Skin epidermis (tissue), 12 donors: Measurements from ENCODE around the gene GSTA2.
A peak's percentile ranks its signal among the peaks of the same experiment; 100 is the strongest.
"Not testable (repeated sequence)": the region's sequence is repeated elsewhere in the genome, so short reads cannot be mapped to it uniquely, and the experiment has no call there.

ENCODE experiments used
- H3K27ac ChIP-seq, 21 experiments: fragments of 200-600 bp; sonication (generic) in 11 of 21; one replicate each; pipeline ENCODE4 v1.5.0; 2020; ENCODE audit warnings: mild to moderate bottlenecking in 3 of 21, inconsistent platforms in 2 of 21, moderate library complexity in 2 of 21
- H3K4me3 ChIP-seq, 7 experiments: fragments of 200-600 bp; sonication (generic) in 2 of 7; one replicate each; pipeline ENCODE4 v1.5.0; 2020; ENCODE audit warnings: inconsistent platforms in 2 of 7, mild to moderate bottlenecking in 2 of 7, moderate library complexity in 1 of 7

Gene GSTA2

GRCh38 chr6:52727908-52728307, 35.4 kb downstream of the GSTA2 start:
- no peak overlapping the region for H3K27ac ChIP-seq
- H3K4me3 ChIP-seq = no peak overlapping the region

GRCh38 chr6:52726741-52727535, 36.3 kb downstream of the GSTA2 start:
- H3K27ac ChIP-seq = no peak overlapping the region
- H3K4me3 ChIP-seq = no peak overlapping the region

- H3K27ac ChIP-seq = no peak overlapping the region
- no peak overlapping the region for H3K4me3 ChIP-seq
Measured at GRCh38 chr6:52726193-52726542, 37.1 kb downstream of the GSTA2 start.

GRCh38 chr6:52725535-52726192, 37.6 kb downstream of the GSTA2 start:
- Histone ChIP-seq H3K4me3 (no peak overlapping the region), H3K27ac (peak overlapping the region in 3 of 21 experiments; percentile 18 to 35 (median 32))

- peak overlapping the region in 4 of 21 experiments; percentile 18 to 51 (median 34) for H3K27ac ChIP-seq
- H3K4me3 ChIP-seq = no peak overlapping the region
Measured at GRCh38 chr6:52725143-52725534, 38.1 kb downstream of the GSTA2 start.

- Histone ChIP-seq H3K27ac (peak overlapping the region in 6 of 21 experiments; percentile 18 to 51 (median 34)), H3K4me3 (no peak overlapping the region)
Measured at GRCh38 chr6:52724406-52725121, 38.7 kb downstream of the GSTA2 start.

GRCh38 chr6:52724042-52724405, 39.3 kb downstream of the GSTA2 start:
- no peak overlapping the region for H3K4me3 ChIP-seq
- H3K27ac ChIP-seq = no peak overlapping the region

- no peak overlapping the region for H3K4me3 ChIP-seq
- H3K27ac ChIP-seq = no peak overlapping the region
Measured at GRCh38 chr6:52720321-52720720, 43.0 kb downstream of the GSTA2 start.

GRCh38 chr6:52718550-52718949, 44.7 kb downstream of the GSTA2 start:
- no peak overlapping the region for H3K4me3 ChIP-seq

GRCh38 chr6:52714761-52715160, 48.5 kb downstream of the GSTA2 start:
- H3K27ac ChIP-seq, H3K4me3 ChIP-seq: not testable (repeated sequence)

More at GRCh38 chr6:52718550-52718949, 44.7 kb downstream of the GSTA2 start:
- H3K27ac ChIP-seq = no peak overlapping the region

- Histone ChIP-seq H3K4me3 (no peak overlapping the region), H3K27ac (no peak overlapping the region)
Measured at GRCh38 chr6:52712136-52712535, 51.1 kb downstream of the GSTA2 start.

GRCh38 chr6:52707963-52708680, 55.2 kb downstream of the GSTA2 start:
- Histone ChIP-seq H3K4me3 (no peak overlapping the region), H3K27ac (no peak overlapping the region)

GRCh38 chr6:52706001-52706400, 57.3 kb downstream of the GSTA2 start:
- no peak overlapping the region for H3K27ac ChIP-seq
- no peak overlapping the region for H3K4me3 ChIP-seq

- not testable (repeated sequence) for H3K4me3 ChIP-seq, H3K27ac ChIP-seq
Measured at GRCh38 chr6:52704781-52705502, 58.3 kb downstream of the GSTA2 start.

- Histone ChIP-seq H3K27ac (no peak overlapping the region), H3K4me3 (no peak overlapping the region)
Measured at GRCh38 chr6:52704060-52704459, 59.2 kb downstream of the GSTA2 start.
